ENCODE results near the gene RPS27. TPM values are rescaled to one million over a fixed set of nuclear protein-coding genes. Genes with fewer than 3 reads are reported as not detected.
A peak's percentile ranks its signal among the peaks of the same experiment; 100 is the strongest.

RPS27 gene
- total and polyA plus RNA-seq, 3 experiments from 2014 or later: 1,959 to 20,406 (median 2,149) TPM

- Histone ChIP-seq H3K36me3 (ENCODE audit: insufficient read depth, low read length) (peaks cover 41% of the 10 kb centered on the region), H3K27me3 (ENCODE audit: insufficient read depth, low read length, poor library complexity, severe bottlenecking) (no peaks in the 10 kb centered on the region), H3K4me1 (ENCODE audit: insufficient read depth, low read length) (peaks cover 31% of the 10 kb centered on the region), H3K4me3 (ENCODE audit: low read length) (peak overlapping the region; percentile 83), H3K27ac (ENCODE audit: low read depth, low read length) (peak overlapping the region; percentile 91), H3K9me3 (ENCODE audit: low read length) (no peaks in the 10 kb centered on the region)
- CTCF ChIA-PET: interaction anchor here (0.6 to 6.0 kb wide), 30 partner anchors 8 to 1226 kb away, joined by 3 to 58 read pairs (median 4); partner anchors contain the start of genes CREB3L4, CRTC2, GATAD2B and JTB
- H3K27ac Mint-ChIP-seq: peak overlapping the region; percentile 93 to 100 (median 98)
- H3K36me3 Mint-ChIP-seq: peaks cover 0 to 82% (median 13%) of the 10 kb centered on the region in 3 donors
- H3K4me3 Mint-ChIP-seq: peak overlapping the region; percentile 94 to 99 (median 98)
- H3K27me3 Mint-ChIP-seq: peaks cover 0 to 4% of the 10 kb centered on the region in 2 donors
- H3K4me1 Mint-ChIP-seq: peaks cover 30 to 48% (median 42%) of the 10 kb centered on the region in 3 donors
- no peaks in the 10 kb centered on the region for H3K9me3 Mint-ChIP-seq
- DNase-seq: peak; percentile 72 to 82 (median 77)
- POLR2A ChIA-PET: interaction anchor here (0.6 to 4.1 kb wide), 16 partner anchors 11 to 274 kb away, joined by 3 to 56 read pairs (median 6); partner anchors contain the start of genes CREB3L4, CRTC2, GATAD2B and JTB
Observed at GRCh38 chr1:153945795-153946621, 44.6 kb upstream of the RPS27 start.

- Histone ChIP-seq H3K36me3 (ENCODE audit: insufficient read depth, low read length) (peaks cover 44% of the 10 kb centered on the region), H3K4me1 (ENCODE audit: insufficient read depth, low read length) (peaks cover 31% of the 10 kb centered on the region), H3K9me3 (ENCODE audit: low read length) (no peaks in the 10 kb centered on the region), H3K27ac (ENCODE audit: low read depth, low read length) (peak within 1 kb of the TSS; percentile 91), H3K4me3 (ENCODE audit: low read length) (peak within 1 kb of the TSS; percentile 83), H3K27me3 (ENCODE audit: insufficient read depth, low read length, poor library complexity, severe bottlenecking) (no peaks in the 10 kb centered on the region)
- Mint-ChIP-seq H3K36me3 (peaks cover 0 to 84% (median 14%) of the 10 kb centered on the region in 3 donors), H3K4me3 (peak within 1 kb of the TSS; percentile 94 to 99 (median 98)), H3K27me3 (peaks cover 0 to 4% of the 10 kb centered on the region in 2 donors), H3K9me3 (no peaks in the 10 kb centered on the region), H3K27ac (peak within 1 kb of the TSS; percentile 93 to 100 (median 98)), H3K4me1 (peaks cover 30 to 42% (median 37%) of the 10 kb centered on the region in 3 donors)
- POLR2A ChIA-PET: interaction anchor here (0.6 to 4.1 kb wide), 11 partner anchors 11 to 160 kb away, joined by 3 to 56 read pairs (median 20); partner anchors contain the start of genes CREB3L4, CRTC2, GATAD2B and JTB
- CTCF ChIA-PET: interaction anchor here (0.6 to 6.0 kb wide), 29 partner anchors 9 to 1226 kb away, joined by 3 to 58 read pairs (median 4); partner anchors contain the start of genes CREB3L4, CRTC2, GATAD2B and JTB
- DNase-seq: peak; percentile 60 to 82 (median 71)
Observed at GRCh38 chr1:153946622-153947241, 43.8 kb upstream of the RPS27 start, which contains the start of gene DENND4B. Gene DENND4B (minus strand): TSS chr1:153946718. CDS start chr1:153944374, 2,344 bp downstream.

- Histone ChIP-seq H3K27me3 (ENCODE audit: insufficient read depth, low read length, poor library complexity, severe bottlenecking) (no peaks in the 10 kb centered on the region), H3K4me3 (ENCODE audit: low read length) (no peak overlapping the region), H3K27ac (ENCODE audit: low read depth, low read length) (no peak overlapping the region), H3K9me3 (ENCODE audit: low read length) (no peaks in the 10 kb centered on the region), H3K36me3 (ENCODE audit: insufficient read depth, low read length) (peaks cover 58% of the 10 kb centered on the region), H3K4me1 (ENCODE audit: insufficient read depth, low read length) (peaks cover 29% of the 10 kb centered on the region)
- POLR2A ChIA-PET: no interaction called here
- no peaks in the 10 kb centered on the region for H3K9me3 Mint-ChIP-seq
- CTCF ChIA-PET: interaction anchor here (1.5 kb wide), 1 partner anchor 10 kb away, joined by 4 read pairs; no protein-coding TSS in a partner anchor
- peak overlapping the region in 1 of 7 donors; percentile 12 for H3K4me3 Mint-ChIP-seq
- H3K4me1 Mint-ChIP-seq: peaks cover 21 to 34% (median 21%) of the 10 kb centered on the region in 3 donors
- DNase-seq: no peak
- peak overlapping the region in 1 of 8 donors; percentile 8 for H3K27ac Mint-ChIP-seq
- no peaks in the 10 kb centered on the region for H3K27me3 Mint-ChIP-seq
- H3K36me3 Mint-ChIP-seq: peaks cover 4 to 76% (median 27%) of the 10 kb centered on the region in 3 donors
Observed at GRCh38 chr1:153951183-153951582, 39.4 kb upstream of the RPS27 start.

- Histone ChIP-seq H3K36me3 (ENCODE audit: insufficient read depth, low read length) (peaks cover 58% of the 10 kb centered on the region), H3K27ac (ENCODE audit: low read depth, low read length) (no peak overlapping the region), H3K27me3 (ENCODE audit: insufficient read depth, low read length, poor library complexity, severe bottlenecking) (no peaks in the 10 kb centered on the region), H3K9me3 (ENCODE audit: low read length) (no peaks in the 10 kb centered on the region), H3K4me1 (ENCODE audit: insufficient read depth, low read length) (peaks cover 33% of the 10 kb centered on the region), H3K4me3 (ENCODE audit: low read length) (no peak overlapping the region)
- DNase-seq: no peak
- ChIA-PET POLR2A (no interaction called here), CTCF (no interaction called here)
- Mint-ChIP-seq H3K27ac (peak overlapping the region in 3 of 8 donors; percentile 45 to 69 (median 54)), H3K4me3 (no peak overlapping the region), H3K9me3 (no peaks in the 10 kb centered on the region), H3K36me3 (peaks cover 4 to 75% (median 27%) of the 10 kb centered on the region in 3 donors), H3K4me1 (peaks cover 25 to 38% (median 27%) of the 10 kb centered on the region in 3 donors), H3K27me3 (no peaks in the 10 kb centered on the region)
Observed at GRCh38 chr1:153951801-153952200, 38.8 kb upstream of the RPS27 start.

- Histone ChIP-seq H3K27ac (ENCODE audit: low read depth, low read length) (no peak overlapping the region), H3K9me3 (ENCODE audit: low read length) (no peaks in the 10 kb centered on the region), H3K4me1 (ENCODE audit: insufficient read depth, low read length) (peaks cover 40% of the 10 kb centered on the region), H3K36me3 (ENCODE audit: insufficient read depth, low read length) (peaks cover 45% of the 10 kb centered on the region), H3K27me3 (ENCODE audit: insufficient read depth, low read length, poor library complexity, severe bottlenecking) (no peaks in the 10 kb centered on the region), H3K4me3 (ENCODE audit: low read length) (no peak overlapping the region)
- POLR2A ChIA-PET: no interaction called here
- H3K27ac Mint-ChIP-seq: peak overlapping the region in 7 of 8 donors; percentile 20 to 81 (median 52)
- DNase-seq: no peak
- H3K4me1 Mint-ChIP-seq: peaks cover 36 to 48% (median 40%) of the 10 kb centered on the region in 3 donors
- H3K4me3 Mint-ChIP-seq: peak overlapping the region in 5 of 7 donors; percentile 2 to 73 (median 36)
- peaks cover 4 to 69% (median 23%) of the 10 kb centered on the region in 3 donors for H3K36me3 Mint-ChIP-seq
- CTCF ChIA-PET: interaction anchor here (0.9 kb wide), 1 partner anchor 9 kb away, joined by 3 read pairs; no protein-coding TSS in a partner anchor
- no peaks in the 10 kb centered on the region for H3K27me3 Mint-ChIP-seq
- no peaks in the 10 kb centered on the region for H3K9me3 Mint-ChIP-seq
Observed at GRCh38 chr1:153953859-153954365, 36.6 kb upstream of the RPS27 start.

- H3K9me3 Mint-ChIP-seq: no peaks in the 10 kb centered on the region
- ChIA-PET CTCF (interaction anchor here (0.9 kb wide), 1 partner anchor 10 kb away, joined by 3 read pairs; no protein-coding TSS in a partner anchor), POLR2A (interaction anchor here (5.8 kb wide), 1 partner anchor 9 kb away, joined by 55 read pairs; the partner anchor contains the start of gene DENND4B)
- Histone ChIP-seq H3K4me1 (ENCODE audit: insufficient read depth, low read length) (peaks cover 40% of the 10 kb centered on the region), H3K27ac (ENCODE audit: low read depth, low read length) (no peak overlapping the region), H3K36me3 (ENCODE audit: insufficient read depth, low read length) (peaks cover 42% of the 10 kb centered on the region), H3K27me3 (ENCODE audit: insufficient read depth, low read length, poor library complexity, severe bottlenecking) (no peaks in the 10 kb centered on the region), H3K9me3 (ENCODE audit: low read length) (no peaks in the 10 kb centered on the region), H3K4me3 (ENCODE audit: low read length) (no peak overlapping the region)
- no peak for DNase-seq
- H3K4me3 Mint-ChIP-seq: peak overlapping the region in 1 of 7 donors; percentile 73
- no peaks in the 10 kb centered on the region for H3K27me3 Mint-ChIP-seq
- peaks cover 4 to 65% (median 23%) of the 10 kb centered on the region in 3 donors for H3K36me3 Mint-ChIP-seq
- peak overlapping the region in 4 of 8 donors; percentile 77 to 98 (median 87) for H3K27ac Mint-ChIP-seq
- H3K4me1 Mint-ChIP-seq: peaks cover 36 to 48% (median 40%) of the 10 kb centered on the region in 3 donors
Observed at GRCh38 chr1:153954826-153955225, 35.7 kb upstream of the RPS27 start.

GRCh38 chr1:153956997-153957715 is 33.4 kb upstream of the RPS27 start:
- Histone ChIP-seq H3K36me3 (ENCODE audit: insufficient read depth, low read length) (peaks cover 20% of the 10 kb centered on the region), H3K4me3 (ENCODE audit: low read length) (peak overlapping the region; percentile 74), H3K27ac (ENCODE audit: low read depth, low read length) (peak overlapping the region; percentile 78), H3K4me1 (ENCODE audit: insufficient read depth, low read length) (peaks cover 43% of the 10 kb centered on the region), H3K9me3 (ENCODE audit: low read length) (no peaks in the 10 kb centered on the region), H3K27me3 (ENCODE audit: insufficient read depth, low read length, poor library complexity, severe bottlenecking) (no peaks in the 10 kb centered on the region)
- peak overlapping the region; percentile 61 to 98 (median 98) for H3K27ac Mint-ChIP-seq
- H3K36me3 Mint-ChIP-seq: peaks cover 4 to 51% (median 11%) of the 10 kb centered on the region in 3 donors
- CTCF ChIA-PET: interaction anchor here (0.7 to 4.4 kb wide), 6 partner anchors 11 to 181 kb away, joined by 3 to 46 read pairs (median 5); partner anchors contain the start of genes CREB3L4, DENND4B and RAB13
- POLR2A ChIA-PET: interaction anchor here (0.5 to 5.8 kb wide), 5 partner anchors 8 to 34 kb away, joined by 3 to 55 read pairs (median 12); partner anchors contain the start of genes CREB3L4, DENND4B and GATAD2B
- DNase-seq: no peak
- H3K4me3 Mint-ChIP-seq: peak overlapping the region; percentile 93 to 99 (median 98)
- peaks cover 45 to 63% (median 47%) of the 10 kb centered on the region in 3 donors for H3K4me1 Mint-ChIP-seq
- no peaks in the 10 kb centered on the region for H3K27me3 Mint-ChIP-seq
- no peaks in the 10 kb centered on the region for H3K9me3 Mint-ChIP-seq
